ENCODE measurements around the gene PKP2.

Gene PKP2

GRCh38 chr12:32896432-32897280, at the start of gene PKP2:
Gene PKP2, minus strand, starts transcription at chr12:32896777. Its CDS starts 46 bp downstream, at chr12:32896731.
- no peak for TF ChIP-seq CTCF (IDR thresholded peaks at IDR 0.05; ENCODE audit: low read depth, low read length, missing control alignments)
- DNase-seq, result no peak
- in situ Hi-C loops (cut with HindIII; ENCODE audit: low pct_ligation_motif_present, low sequenced_read_pairs), result no loop called here
- peaks cover 10% of the 10 kb centered on the region for H3K27me3 ChIP-seq (replicated peaks)
- no peaks in the 10 kb centered on the region for H3K36me3 ChIP-seq (replicated peaks)
- peak within 1 kb of the TSS; percentile 58 for H3K4me3 ChIP-seq (ENCODE audit: low read depth, low read length)
- no peak within 1 kb of the TSS for H3K27ac ChIP-seq

GRCh38 chr12:32944195-32944594, 47.6 kb upstream of the PKP2 start:
- in situ Hi-C loops (cut with HindIII; ENCODE audit: low pct_ligation_motif_present, low sequenced_read_pairs), result no loop called here
- Histone ChIP-seq H3K27me3 (replicated peaks) (no peaks in the 10 kb centered on the region), H3K36me3 (replicated peaks) (no peaks in the 10 kb centered on the region), H3K27ac (no peak overlapping the region), H3K4me3 (ENCODE audit: low read depth, low read length) (no peak overlapping the region)
- no peak for DNase-seq
- no peak for TF ChIP-seq CTCF (IDR thresholded peaks at IDR 0.05; ENCODE audit: low read depth, low read length, missing control alignments)

- Histone ChIP-seq H3K36me3 (replicated peaks) (no peaks in the 10 kb centered on the region), H3K27ac (no peak overlapping the region), H3K27me3 (replicated peaks) (no peaks in the 10 kb centered on the region), H3K4me3 (ENCODE audit: low read depth, low read length) (no peak overlapping the region)
- no peak for TF ChIP-seq CTCF (IDR thresholded peaks at IDR 0.05; ENCODE audit: low read depth, low read length, missing control alignments)
- in situ Hi-C loops (cut with HindIII; ENCODE audit: low pct_ligation_motif_present, low sequenced_read_pairs), result no loop called here
- no peak for DNase-seq
Observed at GRCh38 chr12:32939801-32940200, 43.2 kb upstream of the PKP2 start.

- no peak overlapping the region for H3K4me3 ChIP-seq (ENCODE audit: low read depth, low read length)
- in situ Hi-C loops (cut with HindIII; ENCODE audit: low pct_ligation_motif_present, low sequenced_read_pairs), result no loop called here
- no peak overlapping the region for H3K27ac ChIP-seq
- no peaks in the 10 kb centered on the region for H3K36me3 ChIP-seq (replicated peaks)
- TF ChIP-seq CTCF (IDR thresholded peaks at IDR 0.05; ENCODE audit: low read depth, low read length, missing control alignments), result no peak
- no peak for DNase-seq
- H3K27me3 ChIP-seq (replicated peaks), result no peaks in the 10 kb centered on the region
Observed at GRCh38 chr12:32926963-32927362, 30.4 kb upstream of the PKP2 start.

GRCh38 chr12:32926356-32926755, 29.8 kb upstream of the PKP2 start:
- no peak for DNase-seq
- no peak overlapping the region for H3K27ac ChIP-seq
- TF ChIP-seq CTCF (IDR thresholded peaks at IDR 0.05; ENCODE audit: low read depth, low read length, missing control alignments), result no peak
- in situ Hi-C loops (cut with HindIII; ENCODE audit: low pct_ligation_motif_present, low sequenced_read_pairs), result no loop called here
- no peaks in the 10 kb centered on the region for H3K36me3 ChIP-seq (replicated peaks)
- no peak overlapping the region for H3K4me3 ChIP-seq (ENCODE audit: low read depth, low read length)
- H3K27me3 ChIP-seq (replicated peaks), result no peaks in the 10 kb centered on the region
